A549 (cell line): ENCODE results near the gene DTNA. TPM values are rescaled to one million over a fixed set of nuclear protein-coding genes. Genes with fewer than 3 reads are reported as not detected.
"Not testable (repeated sequence)": the region's sequence is repeated elsewhere in the genome, so short reads cannot be mapped to it uniquely, and the experiment has no call there.

ENCODE experiments used
- ATAC-seq, 2 experiments: fragments of 200-7000 bp in 1 of 2; fragments of >200 bp in 1 of 2; cut with Nextera tagmentation in 1 of 2; cut with Tn5 transposase in 1 of 2; 3 replicates each; pipeline versions ENCODE4 v1.8.0 to v1.9.1; 2018 to 2020; ENCODE audit warnings: mild to moderate bottlenecking in 1 of 2, moderate library complexity in 1 of 2
- CTCF ChIA-PET: fragments of 300-600 bp; sonication (Branson Sonifier 250); formaldehyde crosslinking; extraction: SDS; loops from one replicate; lab custom pipeline; 2021; ENCODE audit warnings: antibody characterized with exemption, inconsistent platforms; lab: Yijun Ruan, JAX
- POLR2A ChIA-PET: fragments of 350-600 bp; formaldehyde crosslinking; extraction: SDS; loops from one replicate; lab custom pipeline; 2021; ENCODE audit warnings: antibody characterized with exemption, inconsistent platforms; lab: Yijun Ruan, JAX
- DNase-seq, 2 experiments: peaks; one replicate each; pipeline versions ENCODE4 v3.0.0 to v3.0.0-alpha.2; 2011 to 2016; ENCODE audit warnings: low read depth in 1 of 2, low spot score in 1 of 2
- FAIRE-seq: peaks from 2 replicates; lab custom pipeline; 2011; peaks lifted over from hg19 to GRCh38; lab: Jason Lieb, UNC
- H3K27ac ChIP-seq, 2 experiments: fragments of >200 bp; sonication (Bioruptor Twin); formaldehyde crosslinking; 3 replicates each; pipeline ENCODE4 v1.5.1; 2016 to 2017
- H3K4me1 ChIP-seq: fragments of >200 bp; sonication (Bioruptor Twin); formaldehyde crosslinking; 3 replicates; pipeline ENCODE4 v1.6.1; 2016
- H3K4me2 ChIP-seq: fragments of >200 bp; sonication (Bioruptor Twin); formaldehyde crosslinking; 3 replicates; pipeline ENCODE4 v1.6.1; 2016
- H3K4me3 ChIP-seq: fragments of >200 bp; sonication (Bioruptor Twin); formaldehyde crosslinking; 3 replicates; pipeline ENCODE4 v1.5.1; 2016
- H3K9me3 ChIP-seq: fragments of >200 bp; sonication (Bioruptor Twin); formaldehyde crosslinking; 3 replicates; pipeline ENCODE4 v1.6.1; 2016
- CBX8 ChIP-seq: fragments of 200-600 bp; sonication (generic); IDR thresholded peaks from 2 replicates; pipeline ENCODE4 v1.6.1; 2016
- CHD2 ChIP-seq: fragments of 150-350 bp; IDR thresholded peaks from 2 replicates; pipeline ENCODE4 v1.6.1; 2014; ENCODE audit warnings: low read length; ENCODE audit not compliant: partially characterized antibody
- CHD4 ChIP-seq: fragments of 200-600 bp; sonication (generic); IDR thresholded peaks from 2 replicates; pipeline ENCODE4 v1.6.1; 2016; ENCODE audit warnings: antibody characterized with exemption, mild to moderate bottlenecking, borderline replicate concordance
- E2F6 ChIP-seq: IDR thresholded peaks from 2 replicates; pipeline ENCODE4 v1.6.1; 2012; ENCODE audit warnings: low read depth, borderline replicate concordance
- EHF ChIP-seq: fragments of 250-450 bp; sonication (Bioruptor Pico); IDR thresholded peaks from 2 replicates; pipeline ENCODE4 v1.5.0; 2020; ENCODE audit warnings: mild to moderate bottlenecking
- EHMT2 ChIP-seq: fragments of 200-600 bp; sonication (generic); IDR thresholded peaks from 2 replicates; pipeline ENCODE4 v1.6.1; 2016; ENCODE audit warnings: antibody characterized with exemption, low read depth, mild to moderate bottlenecking, moderate library complexity
- EP300 ChIP-seq, 2 experiments: fragments of >200 bp; sonication (Bioruptor Twin); formaldehyde crosslinking; IDR thresholded peaks; 2 replicates in 1 of 2; 3 replicates in 1 of 2; pipeline ENCODE4 v1.6.1; 2016 to 2017
- ESRRA ChIP-seq: fragments of 150-350 bp; IDR thresholded peaks from 2 replicates; pipeline ENCODE4 v1.6.1; 2014; ENCODE audit warnings: mild to moderate bottlenecking, low read length, borderline replicate concordance
- FOXS1 ChIP-seq: fragments of 250-450 bp; sonication (Bioruptor Pico); IDR thresholded peaks from 2 replicates; pipeline ENCODE4 v1.5.0; 2020; ENCODE audit warnings: mild to moderate bottlenecking, moderate library complexity
- HOXA7 ChIP-seq: fragments of 250-450 bp; sonication (Bioruptor Pico); IDR thresholded peaks from 2 replicates; pipeline ENCODE4 v1.5.0; 2020; ENCODE audit warnings: mild to moderate bottlenecking, moderate library complexity
- JUNB ChIP-seq: fragments of >200 bp; sonication (Bioruptor Twin); formaldehyde crosslinking; IDR thresholded peaks from 2 replicates; pipeline ENCODE4 v1.6.1; 2016
- MAFK ChIP-seq: fragments of 450-650 bp; IDR thresholded peaks from 2 replicates; pipeline ENCODE4 v1.6.1; 2014; ENCODE audit not compliant: partially characterized antibody
- MAX ChIP-seq: IDR thresholded peaks from 2 replicates; pipeline ENCODE4 v1.6.1; 2012
- MYC ChIP-seq: IDR thresholded peaks from 2 replicates; pipeline ENCODE4 v1.6.1; 2012; ENCODE audit warnings: mild to moderate bottlenecking, inconsistent platforms, low read length, improper control_type of control experiment, borderline replicate concordance
- NFE2L2 ChIP-seq: fragments of 150-350 bp; conservative IDR thresholded peaks from 2 replicates; pipeline ENCODE4 v1.6.1; 2014; ENCODE audit warnings: low read length
- PBX3 ChIP-seq: IDR thresholded peaks from 2 replicates; pipeline ENCODE4 v1.6.1; 2012
- TFCP2L1 ChIP-seq: fragments of 250-450 bp; sonication (Bioruptor Pico); IDR thresholded peaks from 2 replicates; pipeline ENCODE4 v1.5.0; 2021; ENCODE audit warnings: mild to moderate bottlenecking
- ZFP36 ChIP-seq: fragments of 450-650 bp; IDR thresholded peaks from 2 replicates; pipeline ENCODE4 v1.6.1; 2014; ENCODE audit warnings: borderline replicate concordance; ENCODE audit not compliant: partially characterized antibody
- ZNF302 ChIP-seq: fragments of 250-450 bp; sonication (Bioruptor Pico); IDR thresholded peaks from 2 replicates; pipeline ENCODE4 v1.9.0; 2021; ENCODE audit warnings: inconsistent platforms, mild to moderate bottlenecking, moderate library complexity
- WGBS: methylation state at CpG from one replicate; pipeline ENCODE4 v1.1.6; 2017; ENCODE audit errors: missing lambda C conversion rate; 5-methylcytosine and 5-hydroxymethylcytosine counted together
- polyA plus RNA-seq, 4 experiments: library from polyadenylated mRNA; depleted of rRNA in 3 of 4; stranded (reverse); fragments of >200 nt; fragmentation: RNase III in 1 of 4; extraction: RNeasy Plus Mini Kit Qiagen cat#74134 plus additional on column Dnase treatment in 1 of 4; gene quantifications; 2 replicates in 3 of 4; 3 replicates in 1 of 4; pipeline ENCODE4 v1.2.3, GENCODE V29; 2011 to 2017

DTNA gene
- polyA plus RNA-seq, 2 of the 4 experiments (the other 2 are of a cell fraction) = 0.12 TPM; not detected in 1

- no peaks in the 10 kb centered on the region for H3K9me3 ChIP-seq
- DNase-seq = no peak
- POLR2A ChIA-PET = no interaction called here
- H3K4me3 ChIP-seq = no peak overlapping the region
- no peaks in the 10 kb centered on the region for H3K4me1 ChIP-seq
- H3K27ac ChIP-seq = no peak overlapping the region
- CTCF ChIA-PET = no interaction called here
- ATAC-seq = no peak
- 50% methylated on average over 1 of the region's 1 CpG for WGBS
- TF ChIP-seq EP300 (IDR thresholded peaks at IDR 0.05) (no peak), EHF (CRISPR knock-in tag) (no peak), MYC (no peak), PBX3 (no peak), CHD2 (no peak), MAX (no peak), ESRRA (no peak), TFCP2L1 (CRISPR knock-in tag) (no peak), ZNF302 (CRISPR knock-in tag) (no peak), HOXA7 (CRISPR knock-in tag) (no peak), JUNB (no peak), CBX8 (no peak), ZFP36 (no peak), MAFK (no peak)
- H3K4me2 ChIP-seq = no peak overlapping the region
- no peak for FAIRE-seq
Observed at GRCh38 chr18:34720220-34720619, 10.1 kb downstream of the DTNA start.

- TF ChIP-seq ESRRA = no peak
- TF ChIP-seq EHMT2 = no peak
- no peak for TF ChIP-seq FOXS1 (CRISPR knock-in tag)
- no peak for TF ChIP-seq CHD4
- TF ChIP-seq E2F6 = no peak
- TF ChIP-seq, all 56 proteins: peak for 0
- Histone ChIP-seq H3K4me1 (no peaks in the 10 kb centered on the region), H3K27ac (no peak overlapping the region), H3K4me2 (no peak overlapping the region), H3K9me3 (no peaks in the 10 kb centered on the region), H3K4me3 (no peak overlapping the region)
- FAIRE-seq (no peak), ATAC-seq (no peak), DNase-seq (no peak)
- CTCF ChIA-PET = interaction anchor here (0.8 kb wide), 1 partner anchor 13 kb away, joined by 3 read pairs; the partner anchor contains the start of gene DTNA
- POLR2A ChIA-PET = no interaction called here
- WGBS = 28% methylated on average over 3 of the region's 3 CpGs
Observed at GRCh38 chr18:34723143-34723542, 13.0 kb downstream of the DTNA start.

- H3K27ac ChIP-seq, H3K9me3 ChIP-seq, FAIRE-seq, CTCF ChIA-PET, DNase-seq, ATAC-seq, H3K4me1 ChIP-seq, POLR2A ChIA-PET, H3K4me2 ChIP-seq, H3K4me3 ChIP-seq: not testable (repeated sequence)
- 44% methylated on average over 6 of the region's 6 CpGs for WGBS
Observed at GRCh38 chr18:34725737-34726136, 15.6 kb downstream of the DTNA start.

GRCh38 chr18:34726286-34727004, 16.3 kb downstream of the DTNA start:
- TF ChIP-seq CBX8 (no peak), NFE2L2 (no peak)
- Histone ChIP-seq H3K9me3 (no peaks in the 10 kb centered on the region), H3K27ac (no peak overlapping the region), H3K4me3 (no peak overlapping the region), H3K4me2 (no peak overlapping the region), H3K4me1 (no peaks in the 10 kb centered on the region)
- DNase-seq (no peak), FAIRE-seq (no peak), ATAC-seq (no peak; a peak in 1 of 6 replicates)
- WGBS = 17% methylated on average over 4 of the region's 5 CpGs
- ChIA-PET POLR2A (no interaction called here), CTCF (interaction anchor here (0.6 to 1.3 kb wide), 2 partner anchors 12 to 65 kb away, joined by 3 read pairs; no protein-coding TSS in a partner anchor)
